HepG2 (cell line): ENCODE measurements around the gene PPP1R13B.

Experiments used
- EZH2 ChIP-seq: conservative IDR thresholded peaks from 2 replicates; pipeline ENCODE4 v1.6.1; 2012; ENCODE audit warnings: mild to moderate bottlenecking, low read depth, low read length, moderate library complexity
- JUND ChIP-seq: sonication (generic); formaldehyde crosslinking; IDR thresholded peaks from 2 replicates; pipeline ENCODE4 v1.8.0; 2022; ENCODE audit warnings: mild to moderate bottlenecking, missing genetic modification reagents
- POLR2A ChIP-seq, 2 experiments: IDR thresholded peaks; 2 replicates each; pipeline ENCODE4 v1.6.1; 2011; ENCODE audit warnings: low read depth in 2 of 2, low read length in 2 of 2, mild to moderate bottlenecking in 1 of 2, moderate library complexity in 1 of 2; ENCODE audit not compliant: insufficient read depth in 1 of 2
- ZNF3 ChIP-seq: IDR thresholded peaks from 2 replicates; pipeline ENCODE4 v1.7.0; 2017; ENCODE audit warnings: inconsistent platforms
- TF ChIP-seq, protein P1 (sequence below), 2 experiments: IDR thresholded peaks; 2 replicates each; pipeline ENCODE4 v1.6.1; 2011 to 2012; ENCODE audit warnings: low read length in 2 of 2, borderline replicate concordance in 1 of 2, low read depth in 1 of 2, mild to moderate bottlenecking in 1 of 2, moderate library complexity in 1 of 2

- TF ChIP-seq JUND (CRISPR knock-in tag) = no peak
- no peak for TF ChIP-seq ZNF3 (CRISPR knock-in tag)
- no peak; a peak in 1 of 4 replicates for TF ChIP-seq POLR2A (IDR thresholded peaks at IDR 0.05; ENCODE audit: insufficient read depth in 1 of 2, low read depth in 2 of 2, low read length in 2 of 2)
- TF ChIP-seq EZH2 = no peak
- TF ChIP-seq, protein P1, sequence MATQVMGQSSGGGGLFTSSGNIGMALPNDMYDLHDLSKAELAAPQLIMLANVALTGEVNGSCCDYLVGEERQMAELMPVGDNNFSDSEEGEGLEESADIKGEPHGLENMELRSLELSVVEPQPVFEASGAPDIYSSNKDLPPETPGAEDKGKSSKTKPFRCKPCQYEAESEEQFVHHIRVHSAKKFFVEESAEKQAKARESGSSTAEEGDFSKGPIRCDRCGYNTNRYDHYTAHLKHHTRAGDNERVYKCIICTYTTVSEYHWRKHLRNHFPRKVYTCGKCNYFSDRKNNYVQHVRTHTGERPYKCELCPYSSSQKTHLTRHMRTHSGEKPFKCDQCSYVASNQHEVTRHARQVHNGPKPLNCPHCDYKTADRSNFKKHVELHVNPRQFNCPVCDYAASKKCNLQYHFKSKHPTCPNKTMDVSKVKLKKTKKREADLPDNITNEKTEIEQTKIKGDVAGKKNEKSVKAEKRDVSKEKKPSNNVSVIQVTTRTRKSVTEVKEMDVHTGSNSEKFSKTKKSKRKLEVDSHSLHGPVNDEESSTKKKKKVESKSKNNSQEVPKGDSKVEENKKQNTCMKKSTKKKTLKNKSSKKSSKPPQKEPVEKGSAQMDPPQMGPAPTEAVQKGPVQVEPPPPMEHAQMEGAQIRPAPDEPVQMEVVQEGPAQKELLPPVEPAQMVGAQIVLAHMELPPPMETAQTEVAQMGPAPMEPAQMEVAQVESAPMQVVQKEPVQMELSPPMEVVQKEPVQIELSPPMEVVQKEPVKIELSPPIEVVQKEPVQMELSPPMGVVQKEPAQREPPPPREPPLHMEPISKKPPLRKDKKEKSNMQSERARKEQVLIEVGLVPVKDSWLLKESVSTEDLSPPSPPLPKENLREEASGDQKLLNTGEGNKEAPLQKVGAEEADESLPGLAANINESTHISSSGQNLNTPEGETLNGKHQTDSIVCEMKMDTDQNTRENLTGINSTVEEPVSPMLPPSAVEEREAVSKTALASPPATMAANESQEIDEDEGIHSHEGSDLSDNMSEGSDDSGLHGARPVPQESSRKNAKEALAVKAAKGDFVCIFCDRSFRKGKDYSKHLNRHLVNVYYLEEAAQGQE (IDR thresholded peaks at IDR 0.05; ENCODE audit: borderline replicate concordance in 1 of 2, low read depth in 1 of 2, low read length in 2 of 2) = no peak
These were observed 145.3 kb downstream of the PPP1R13B start for GRCh38 chr14:103702095-103702494.
